Activated naive CD4-positive, alpha-beta T cell treated with anti-CD3 and anti-CD28 coated beads, Interleukin-2, amount 50 U/mL, for 72 hours (primary cell): ENCODE data around the gene COPG1. TPM values are rescaled to one million over a fixed set of nuclear protein-coding genes. Genes with fewer than 3 reads are reported as not detected.

Source experiments
- ATAC-seq, 2 donors: fragments of 150-1000 bp; cut with Tn5 transposase; 2 replicates each; pipeline ENCODE4 v1.10.0; 2021; ENCODE audit warnings: mild to moderate bottlenecking in 2 of 2, moderate library complexity in 2 of 2
- DNase-seq, 2 donors: peaks; one replicate each; pipeline ENCODE4 v3.0.0; 2021 to 2022; ENCODE audit warnings: low spot score in 2 of 2
- H3K27ac Mint-ChIP-seq, 2 donors: one replicate each; pipeline ENCODE4 v1.8.0; 2022; ENCODE audit warnings: mild to moderate bottlenecking in 2 of 2, mixed read lengths in 2 of 2
- H3K36me3 Mint-ChIP-seq, 2 donors: one replicate each; pipeline ENCODE4 v1.8.0; 2022; ENCODE audit warnings: mixed read lengths in 2 of 2
- H3K9me3 Mint-ChIP-seq, 2 donors: one replicate each; pipeline ENCODE4 v1.8.0; 2022; ENCODE audit warnings: mixed read lengths in 2 of 2
- total RNA-seq, 2 donors: library from RNA; stranded (reverse); gene quantifications; one replicate each; pipeline ENCODE4 v1.2.3, GENCODE V29; 2022

Gene COPG1
- total RNA-seq, 2 donors from 2014 or later, result 130 to 147 TPM

DNA sequence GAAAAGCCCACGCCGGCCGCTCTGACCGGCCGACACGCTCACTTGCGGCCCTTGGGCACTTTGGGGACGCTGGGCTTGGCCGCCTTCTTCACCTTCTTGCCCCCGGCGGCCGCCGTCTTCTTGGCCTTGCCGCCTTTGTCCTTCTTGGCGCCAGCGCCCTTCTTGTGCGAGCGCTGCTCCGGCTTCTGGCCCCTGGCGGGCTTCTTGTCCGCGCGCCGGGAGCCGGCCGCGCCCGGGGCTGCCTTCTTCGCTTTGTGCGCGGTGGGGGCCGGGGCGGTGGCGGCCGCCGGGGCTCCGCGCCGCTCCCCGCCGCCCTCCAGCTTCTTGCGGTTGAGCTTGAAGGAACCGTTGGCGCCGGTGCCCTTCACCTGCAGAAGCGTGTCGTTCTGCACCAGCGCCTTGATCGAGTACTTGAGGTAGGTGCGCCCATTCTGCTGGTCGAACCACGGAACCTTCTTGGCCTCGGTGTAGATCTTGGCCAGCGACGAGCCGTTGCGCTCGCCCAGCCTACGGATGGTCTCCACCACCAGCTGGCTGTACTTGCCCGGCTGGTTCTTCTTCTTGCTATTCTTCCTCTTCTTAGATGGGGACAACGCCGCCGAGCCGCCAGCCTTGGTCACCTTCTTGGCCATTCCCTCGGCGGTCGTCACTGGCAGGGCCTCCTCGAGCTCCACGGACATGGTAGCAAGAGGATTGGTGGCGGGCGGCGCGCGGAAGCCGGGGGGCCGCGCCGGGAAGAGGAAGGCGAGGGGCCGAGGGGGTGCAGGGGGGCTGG lies 66.0 kb downstream of the COPG1 start:
- DNase-seq, result peak in 1 of 2 donors; percentile 54
- no peak for ATAC-seq
- no peaks in the 10 kb centered on the region for H3K9me3 Mint-ChIP-seq
- peak overlapping the region; percentile 27 to 98 for H3K27ac Mint-ChIP-seq
- no peaks in the 10 kb centered on the region for H3K36me3 Mint-ChIP-seq

DNA sequence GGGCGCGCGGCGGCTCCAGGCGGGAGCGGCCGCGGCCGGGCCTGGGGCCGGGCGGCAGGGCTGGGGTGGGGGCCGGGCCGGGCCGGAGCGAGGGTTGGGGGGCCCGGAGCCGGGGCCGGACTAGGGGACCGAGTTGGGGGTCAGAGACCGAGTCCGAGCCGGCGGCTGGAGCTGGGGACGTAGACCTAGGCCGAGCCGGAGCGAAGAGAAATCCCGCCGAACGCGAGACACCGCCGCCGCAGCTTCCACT lies 66.5 kb downstream of the COPG1 start:
- no peaks in the 10 kb centered on the region for H3K9me3 Mint-ChIP-seq
- no peak for DNase-seq
- ATAC-seq, result no peak
- no peaks in the 10 kb centered on the region for H3K36me3 Mint-ChIP-seq
- H3K27ac Mint-ChIP-seq, result peak overlapping the region; percentile 27 to 93

DNA sequence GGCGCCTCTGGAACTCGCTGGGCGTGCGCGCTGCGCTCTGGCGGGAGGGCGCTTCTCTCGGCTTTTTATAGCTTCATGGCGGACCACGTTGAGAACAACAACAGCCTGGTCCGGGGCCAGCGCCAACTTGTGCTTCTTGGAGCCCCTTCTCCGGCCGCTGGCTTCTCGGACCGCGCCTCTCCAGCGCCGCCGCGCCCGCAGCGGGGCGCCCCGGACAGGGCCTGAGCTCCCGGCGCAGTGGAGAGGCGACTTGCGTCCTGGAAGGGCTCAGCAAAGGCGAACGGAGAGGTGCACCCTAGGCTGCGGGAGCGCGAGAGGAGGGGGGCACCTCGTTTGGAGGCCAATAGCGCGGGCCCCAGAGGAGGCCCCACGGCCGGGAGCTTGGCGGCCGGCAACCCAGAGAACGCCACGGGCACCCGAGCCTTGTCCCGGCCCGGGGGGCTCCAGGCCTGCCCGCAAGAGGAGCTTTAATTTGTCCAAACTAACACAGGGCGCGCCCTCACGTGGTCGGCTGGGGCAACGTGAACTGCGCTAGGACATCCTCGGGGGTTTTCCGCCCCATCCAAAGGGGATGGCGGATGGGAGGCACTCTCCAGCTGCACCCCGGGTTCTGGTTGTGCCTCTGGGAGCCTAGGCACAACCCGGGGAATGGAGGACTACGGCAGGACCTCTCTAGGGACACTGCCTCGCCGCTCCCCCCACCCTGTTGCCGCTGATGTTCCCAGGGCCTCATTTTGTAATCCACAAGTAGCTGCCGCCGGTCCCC lies 67.0 kb downstream of the COPG1 start:
- H3K36me3 Mint-ChIP-seq, result no peaks in the 10 kb centered on the region
- peak; percentile 84 to 98 for DNase-seq
- peak overlapping the region; percentile 27 to 93 for H3K27ac Mint-ChIP-seq

DNA sequence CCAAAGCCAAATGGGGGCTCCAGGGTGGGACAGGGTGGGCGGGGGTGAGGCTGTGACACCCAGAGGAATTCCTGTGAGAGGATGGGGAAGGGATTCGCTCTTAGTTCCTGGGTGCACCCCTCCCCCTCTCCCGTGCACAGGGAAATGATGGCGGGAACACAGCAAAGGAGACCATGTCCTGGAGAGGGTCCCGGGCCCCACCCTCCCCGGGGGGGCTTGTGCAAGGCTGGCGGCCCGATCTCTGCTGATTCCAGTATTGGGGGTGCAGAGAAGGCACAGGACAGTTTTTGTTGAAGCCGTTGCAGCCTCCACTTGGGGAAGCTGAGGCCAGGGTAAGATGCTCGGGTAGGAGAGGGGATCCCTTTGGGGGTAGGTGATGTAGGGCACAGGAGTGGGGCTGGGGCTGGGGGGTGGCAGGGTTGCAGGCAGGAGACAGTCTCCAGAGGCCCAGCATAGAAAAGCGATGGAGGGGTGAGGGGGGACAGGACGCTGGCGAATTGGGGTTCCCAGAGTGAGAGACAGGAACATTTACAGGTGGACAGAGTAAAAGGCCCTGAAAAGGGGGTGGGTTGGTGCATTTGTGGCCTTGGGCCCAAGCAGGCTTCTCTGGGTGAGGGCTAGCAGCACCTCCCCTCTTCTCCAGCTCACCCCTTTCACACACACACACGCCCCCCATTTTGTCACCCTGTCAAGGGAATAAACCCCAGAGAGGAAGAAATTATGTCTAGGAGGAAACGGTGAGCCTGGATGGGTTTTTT lies 67.8 kb downstream of the COPG1 start:
- no peaks in the 10 kb centered on the region for H3K36me3 Mint-ChIP-seq
- DNase-seq (no peak), ATAC-seq (no peak)
- no peak overlapping the region for H3K27ac Mint-ChIP-seq
- no peaks in the 10 kb centered on the region for H3K9me3 Mint-ChIP-seq

More for the DNA sequence above, 67.0 kb downstream of the COPG1 start:
- ATAC-seq, result peak; percentile 30 to 44
- H3K9me3 Mint-ChIP-seq, result no peaks in the 10 kb centered on the region

DNA sequence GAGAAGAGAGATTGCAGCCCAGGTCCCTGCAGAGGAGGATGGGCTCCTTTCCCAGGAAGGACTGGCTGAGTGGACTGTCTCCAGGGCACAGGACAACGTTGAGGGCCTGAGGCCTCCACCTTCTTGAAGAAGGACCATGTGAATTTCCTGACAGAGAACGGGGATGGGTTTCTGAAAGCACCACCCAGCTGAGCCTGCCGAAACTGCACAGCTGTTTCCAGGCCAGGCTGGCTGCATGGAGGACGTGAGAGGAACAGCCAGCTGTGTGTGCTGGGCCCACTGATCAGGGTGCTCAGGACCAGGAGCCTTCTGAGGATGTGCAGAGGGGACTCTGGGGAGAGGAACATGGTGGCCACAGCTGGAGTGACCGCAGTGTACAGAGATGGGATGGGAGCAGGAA lies 68.4 kb downstream of the COPG1 start:
- no peak overlapping the region for H3K27ac Mint-ChIP-seq
- H3K36me3 Mint-ChIP-seq, result no peaks in the 10 kb centered on the region
- ATAC-seq, result no peak
- no peak for DNase-seq
- H3K9me3 Mint-ChIP-seq, result no peaks in the 10 kb centered on the region

DNA sequence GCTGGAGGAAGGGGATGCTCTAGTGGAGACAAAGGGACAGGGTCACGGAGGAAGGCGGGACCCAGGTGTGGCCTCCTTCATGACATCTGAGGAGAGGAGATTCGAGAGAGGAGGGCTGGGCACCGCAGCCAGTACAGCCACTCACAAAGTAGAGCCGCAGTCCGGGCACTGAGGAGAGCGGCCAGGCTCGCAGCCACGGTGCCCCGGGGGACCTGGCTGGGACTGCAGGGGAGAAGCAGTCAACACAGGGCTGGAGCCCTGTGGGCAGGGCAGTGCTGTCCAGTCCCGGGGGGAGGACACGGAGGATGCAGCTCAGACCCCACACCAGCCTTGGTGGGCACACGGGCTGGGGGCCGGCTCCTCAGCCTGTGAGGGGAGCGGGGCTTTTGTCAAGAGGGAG lies 69.5 kb downstream of the COPG1 start:
- Mint-ChIP-seq H3K27ac (no peak overlapping the region), H3K9me3 (no peaks in the 10 kb centered on the region), H3K36me3 (no peaks in the 10 kb centered on the region)
- no peak for ATAC-seq
- no peak for DNase-seq

DNA sequence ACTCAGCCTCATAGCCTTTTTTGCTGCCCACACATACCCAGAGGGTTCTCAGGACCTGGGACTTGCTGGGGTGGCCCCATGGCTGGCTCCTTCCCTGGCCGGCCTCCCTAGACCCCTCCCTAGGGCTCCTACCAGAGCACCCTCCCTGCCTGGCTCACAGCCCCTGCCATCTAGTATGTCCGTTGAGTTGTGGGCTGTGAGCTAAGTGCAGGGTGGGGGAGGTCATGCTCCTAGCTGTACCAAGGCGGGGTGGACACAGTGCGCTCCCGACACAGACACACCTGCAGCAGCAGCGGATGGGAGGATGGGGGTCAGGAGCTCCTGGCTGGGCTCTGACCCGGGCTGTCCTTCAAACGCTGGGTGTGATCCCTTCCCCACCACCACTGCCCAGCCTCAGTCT lies 70.9 kb downstream of the COPG1 start:
- no peak overlapping the region for H3K27ac Mint-ChIP-seq
- H3K36me3 Mint-ChIP-seq, result no peaks in the 10 kb centered on the region
- no peak for DNase-seq
- no peaks in the 10 kb centered on the region for H3K9me3 Mint-ChIP-seq
- no peak for ATAC-seq

DNA sequence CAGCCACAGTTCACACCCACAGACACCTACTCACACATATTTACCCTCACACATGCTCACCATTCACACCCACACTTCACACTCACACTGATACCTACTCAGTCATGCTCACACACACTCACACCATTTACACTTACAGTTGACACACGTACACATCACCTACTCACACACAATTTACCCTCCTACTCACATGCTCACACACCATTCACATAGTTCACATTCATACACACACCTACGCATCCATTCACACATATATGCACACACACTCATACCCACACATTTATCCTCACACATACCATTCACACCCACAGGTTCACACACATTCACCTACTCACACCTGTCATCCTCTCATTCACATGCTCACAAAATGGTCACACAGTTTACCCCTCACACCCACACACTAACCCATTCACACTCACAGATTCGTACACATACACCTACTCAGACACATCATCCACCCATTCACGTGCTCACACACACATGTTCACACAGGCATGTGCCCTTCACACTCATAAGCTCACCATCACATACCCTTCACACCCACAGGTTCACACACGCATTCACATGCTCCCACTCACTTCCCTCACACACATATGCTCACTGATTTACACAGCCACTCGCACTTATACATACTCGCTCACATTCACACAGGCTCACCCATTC lies 71.5 kb downstream of the COPG1 start:
- no peak for DNase-seq
- no peaks in the 10 kb centered on the region for H3K9me3 Mint-ChIP-seq
- no peaks in the 10 kb centered on the region for H3K36me3 Mint-ChIP-seq
- ATAC-seq, result no peak
- H3K27ac Mint-ChIP-seq, result no peak overlapping the region

DNA sequence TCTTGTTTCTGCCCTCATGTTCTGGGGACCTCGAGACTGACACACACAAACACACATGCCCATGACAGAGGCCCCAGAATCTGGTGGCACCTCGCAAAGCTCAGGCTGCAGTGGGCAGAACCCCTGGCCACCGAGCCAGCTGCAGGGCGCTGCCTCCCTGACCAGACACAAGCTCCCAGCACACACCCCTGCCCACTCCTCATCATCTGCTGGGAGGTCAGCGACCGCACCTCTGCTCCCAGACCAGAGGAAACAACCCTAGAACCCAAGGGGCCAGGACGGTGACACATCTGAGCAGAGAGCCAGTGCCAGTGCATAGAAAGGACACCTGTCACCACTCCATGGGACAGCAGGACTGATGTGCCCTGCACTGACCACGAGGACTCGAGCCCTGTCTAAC lies 72.5 kb downstream of the COPG1 start:
- DNase-seq (no peak), ATAC-seq (no peak)
- Mint-ChIP-seq H3K27ac (no peak overlapping the region), H3K9me3 (no peaks in the 10 kb centered on the region), H3K36me3 (no peaks in the 10 kb centered on the region)

DNA sequence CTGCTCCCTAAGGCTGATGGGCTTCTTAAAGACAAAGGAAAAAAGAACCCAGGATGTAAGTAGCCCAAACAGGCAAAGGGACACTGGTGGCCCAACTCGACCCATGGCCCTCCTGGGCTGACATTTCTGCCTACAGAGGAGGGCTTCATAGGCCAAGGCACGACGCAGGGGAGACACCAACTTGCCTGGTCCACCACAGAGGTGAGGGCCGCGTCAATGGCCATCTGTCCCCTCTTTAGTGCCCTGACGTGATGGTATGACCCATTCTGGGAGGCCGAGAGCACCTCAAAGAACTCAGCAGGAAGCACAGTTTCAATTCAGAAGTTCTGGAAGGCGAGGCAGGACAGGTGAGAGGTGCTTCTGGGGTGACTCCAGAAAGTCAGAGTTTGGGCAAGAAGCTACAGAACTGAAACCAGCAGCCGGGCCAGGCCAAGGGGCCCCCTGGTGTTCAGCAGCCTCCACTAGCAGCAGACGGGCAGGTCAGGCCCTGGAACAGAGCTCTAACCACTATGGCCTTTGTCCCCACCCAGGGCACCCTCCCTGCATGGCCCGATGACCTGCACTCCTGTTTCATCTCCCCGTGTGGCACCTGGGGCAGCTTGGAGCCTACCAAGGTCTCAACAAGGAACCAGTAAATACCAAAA lies 74.4 kb downstream of the COPG1 start:
- H3K36me3 Mint-ChIP-seq, result no peaks in the 10 kb centered on the region
- H3K9me3 Mint-ChIP-seq, result no peaks in the 10 kb centered on the region
- H3K27ac Mint-ChIP-seq, result no peak overlapping the region
- DNase-seq, result no peak
- no peak for ATAC-seq

DNA sequence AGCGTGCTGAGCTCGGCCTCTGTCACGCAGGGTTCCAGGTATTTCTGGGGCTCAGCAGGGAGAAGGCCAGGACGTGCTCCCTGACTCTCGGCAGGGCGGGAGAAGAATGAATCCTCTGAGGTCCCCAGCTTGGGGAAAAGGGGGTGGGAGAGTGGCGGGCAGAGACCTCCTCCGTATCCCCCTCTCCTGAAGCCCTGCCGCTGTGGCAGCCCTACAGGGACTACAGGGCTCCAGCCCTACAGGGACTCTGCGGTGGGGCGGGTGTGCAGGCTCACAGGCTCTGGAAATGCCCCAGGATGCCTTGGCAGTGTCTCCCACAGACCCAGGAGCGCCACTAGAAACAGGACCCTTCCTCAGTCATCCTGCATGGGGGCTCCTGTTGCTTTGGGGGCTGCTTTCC lies 75.4 kb downstream of the COPG1 start:
- Mint-ChIP-seq H3K36me3 (no peaks in the 10 kb centered on the region), H3K9me3 (no peaks in the 10 kb centered on the region), H3K27ac (no peak overlapping the region)
- ATAC-seq (no peak), DNase-seq (no peak)

DNA sequence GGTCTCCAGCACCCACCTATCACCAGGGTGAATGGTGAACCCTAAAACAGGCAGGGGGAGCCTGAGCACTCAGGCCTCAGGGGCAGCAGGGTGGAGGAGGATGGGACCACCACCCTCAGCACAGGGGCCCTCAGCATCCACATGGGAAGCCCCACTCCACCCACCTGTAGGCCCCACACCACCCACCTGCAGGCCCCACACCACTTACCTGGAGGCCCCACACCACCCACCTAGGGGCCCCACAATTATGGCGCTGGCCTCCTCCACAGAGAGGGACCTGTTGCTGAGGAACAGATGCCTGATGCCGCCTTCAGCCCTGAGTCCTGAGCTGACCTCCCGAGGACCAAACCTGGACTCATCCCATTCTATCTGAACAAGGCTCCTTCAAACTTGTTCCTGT lies 76.0 kb downstream of the COPG1 start:
- H3K9me3 Mint-ChIP-seq, result no peaks in the 10 kb centered on the region
- no peaks in the 10 kb centered on the region for H3K36me3 Mint-ChIP-seq
- no peak overlapping the region for H3K27ac Mint-ChIP-seq
- ATAC-seq (no peak), DNase-seq (no peak)

DNA sequence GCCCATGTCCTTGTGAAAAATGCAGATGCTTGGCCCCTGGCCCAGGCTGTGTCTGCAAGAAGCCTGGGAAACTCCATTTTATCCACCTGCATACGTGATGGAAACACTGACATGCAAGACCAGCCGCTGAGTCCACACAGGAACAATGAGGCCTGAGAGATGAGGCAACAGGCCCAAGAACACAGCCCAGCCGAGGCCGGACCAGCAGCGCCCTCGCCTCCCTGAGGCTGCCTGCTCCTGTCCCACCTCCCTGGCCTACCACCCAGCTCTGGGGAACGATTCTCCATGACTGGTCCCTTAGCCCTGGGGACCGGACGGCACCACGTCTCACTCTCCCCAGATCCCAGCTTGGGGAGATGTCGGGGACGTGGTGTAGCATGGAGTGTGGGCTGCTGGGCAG lies 76.7 kb downstream of the COPG1 start:
- peak overlapping the region in 1 of 2 donors; percentile 35 for H3K27ac Mint-ChIP-seq
- no peak for ATAC-seq
- no peak for DNase-seq
- no peaks in the 10 kb centered on the region for H3K9me3 Mint-ChIP-seq
- no peaks in the 10 kb centered on the region for H3K36me3 Mint-ChIP-seq

DNA sequence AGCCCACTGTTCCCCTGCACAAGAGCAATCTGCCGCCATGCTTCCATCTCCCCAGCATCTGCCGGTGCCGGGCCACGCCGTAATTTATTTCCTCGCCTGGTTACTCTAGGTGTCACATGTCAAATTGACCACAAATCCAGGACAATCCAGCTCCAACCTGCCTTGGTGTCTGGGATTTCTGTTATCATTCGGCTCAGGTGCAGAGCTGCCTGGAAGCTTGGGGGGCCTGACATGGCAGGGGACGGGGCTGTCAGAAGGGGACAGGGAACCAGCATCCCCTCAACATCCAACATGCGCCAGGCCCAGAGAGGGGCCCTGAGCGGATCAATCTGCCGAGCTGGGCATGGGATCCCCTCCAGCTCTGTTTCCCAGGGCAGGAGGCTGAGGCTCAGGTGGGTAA lies 77.2 kb downstream of the COPG1 start:
- no peaks in the 10 kb centered on the region for H3K36me3 Mint-ChIP-seq
- DNase-seq, result no peak
- H3K9me3 Mint-ChIP-seq, result no peaks in the 10 kb centered on the region
- no peak for ATAC-seq
- H3K27ac Mint-ChIP-seq, result peak overlapping the region in 1 of 2 donors; percentile 35
